Lower leg skin (tissue), 4 donors: ENCODE measurements around the gene CRTC3. TPM values are rescaled to one million over a fixed set of nuclear protein-coding genes. Genes with fewer than 3 reads are reported as not detected.
"Not testable (repeated sequence)": the region's sequence is repeated elsewhere in the genome, so short reads cannot be mapped to it uniquely, and the experiment has no call there.

Experiments used
- DNase-seq, 2 donors: peaks; one replicate each; pipeline ENCODE4 v3.0.0-alpha.2; 2019; ENCODE audit warnings: low spot score in 2 of 2
- H3K4me3 ChIP-seq: fragments of 200-600 bp; sonication (generic); 2 replicates; pipeline ENCODE4 v1.5.1; 2017; ENCODE audit warnings: mild to moderate bottlenecking, low read depth; ENCODE audit not compliant: poor library complexity, severe bottlenecking
- CTCF ChIP-seq, 3 donors: fragments of 450-650 bp; IDR thresholded peaks; one replicate each; pipeline ENCODE4 v1.5.1; 2016; ENCODE audit warnings: antibody characterized with exemption in 3 of 3, mild to moderate bottlenecking in 3 of 3, moderate library complexity in 2 of 3
- POLR2A ChIP-seq, 2 donors: fragments of 450-650 bp; IDR thresholded peaks; one replicate each; pipeline ENCODE4 v1.6.1; 2016 to 2017; ENCODE audit warnings: antibody characterized with exemption in 2 of 2, mild to moderate bottlenecking in 1 of 2, moderate library complexity in 1 of 2
- WGBS, 2 donors: methylation state at CpG; one replicate each; pipeline ENCODE4 v1.1.5; 2018; 5-methylcytosine and 5-hydroxymethylcytosine counted together
- intact Hi-C: fragments of 100-400 bp; cut with DNase I; formaldehyde crosslinking; loops from one replicate; pipeline ENCODE4 v1.15.0; 2023; ENCODE audit warnings: low total_unique reads
- total RNA-seq, 4 donors: library from RNA; depleted of rRNA; stranded (reverse); fragments of >200 nt; gene quantifications; one replicate each; pipeline ENCODE4 v1.1.0, GENCODE V29; 2016

Gene CRTC3
- total RNA-seq, 4 donors from 2014 or later = 27.3 to 32.5 (median 28.9) TPM

GRCh38 chr15:90512981-90513380 lies 16.7 kb upstream of the CRTC3 start:
- no peak overlapping the region for H3K4me3 ChIP-seq
- intact Hi-C loops = no loop called here
- 77 to 90% methylated on average over 3 of the region's 3 CpGs for WGBS, 2 donors
- no peak for TF ChIP-seq POLR2A (IDR thresholded peaks at IDR 0.05)
- TF ChIP-seq CTCF (IDR thresholded peaks at IDR 0.05) = no peak
- DNase-seq = no peak

GRCh38 chr15:90513448-90513847 lies 16.3 kb upstream of the CRTC3 start:
- TF ChIP-seq POLR2A (IDR thresholded peaks at IDR 0.05) (no peak), CTCF (IDR thresholded peaks at IDR 0.05) (no peak)
- WGBS, 2 donors = 90 to 96% methylated on average over 2 of the region's 2 CpGs
- H3K4me3 ChIP-seq = no peak overlapping the region

GRCh38 chr15:90513893-90514292 lies 15.8 kb upstream of the CRTC3 start:
- H3K4me3 ChIP-seq, intact Hi-C loops, DNase-seq: not testable (repeated sequence)
- WGBS, 2 donors = 74 to 91% methylated on average over 2 of the region's 2 CpGs

More at GRCh38 chr15:90513448-90513847, 16.3 kb upstream of the CRTC3 start:
- no peak for DNase-seq
- intact Hi-C loops = no loop called here

GRCh38 chr15:90519688-90520087 lies 10.0 kb upstream of the CRTC3 start:
- H3K4me3 ChIP-seq = no peak overlapping the region
- DNase-seq = no peak
- intact Hi-C loops = no loop called here
- no peak for TF ChIP-seq CTCF (IDR thresholded peaks at IDR 0.05)
- no peak for TF ChIP-seq POLR2A (IDR thresholded peaks at IDR 0.05)
- 74% methylated on average over 1 of the region's 1 CpG for WGBS, 2 donors

- intact Hi-C loops = no loop called here
- no peak for DNase-seq
- 90 to 96% methylated on average over 5 of the region's 5 CpGs for WGBS, 2 donors
- TF ChIP-seq CTCF (IDR thresholded peaks at IDR 0.05) (no peak), POLR2A (IDR thresholded peaks at IDR 0.05) (no peak)
- H3K4me3 ChIP-seq = no peak overlapping the region
These were observed 9.4 kb upstream of the CRTC3 start for GRCh38 chr15:90520365-90520764.

- WGBS, 2 donors = 96 to 98% methylated on average over 3 of the region's 3 CpGs
- intact Hi-C loops = no loop called here
- no peak overlapping the region for H3K4me3 ChIP-seq
- DNase-seq = no peak
- TF ChIP-seq POLR2A (IDR thresholded peaks at IDR 0.05) = no peak
- no peak for TF ChIP-seq CTCF (IDR thresholded peaks at IDR 0.05)
These were observed 6.3 kb upstream of the CRTC3 start for GRCh38 chr15:90523373-90523772.

- 85 to 91% methylated on average over 6 of the region's 6 CpGs for WGBS, 2 donors
- intact Hi-C loops, DNase-seq, H3K4me3 ChIP-seq: not testable (repeated sequence)
These were observed 5.5 kb upstream of the CRTC3 start for GRCh38 chr15:90524018-90524803.
